Dendritic cell treated with granulocyte-macrophage colony-stimulating factor and Interleukin-4, amounts not matched to agents 40 ng/mL and 50 ng/mL, for 4 days (primary cell): ENCODE data around the gene IL17D.

ENCODE experiments used
- H3K27ac Mint-ChIP-seq: one replicate; pipeline ENCODE4 v1.8.0; 2022; ENCODE audit warnings: mild to moderate bottlenecking, mixed read lengths
- H3K27me3 Mint-ChIP-seq: one replicate; pipeline ENCODE4 v1.8.0; 2022; ENCODE audit warnings: mild to moderate bottlenecking, mixed read lengths
- H3K36me3 Mint-ChIP-seq: one replicate; pipeline ENCODE4 v1.8.0; 2022; ENCODE audit warnings: low read depth, mixed read lengths
- H3K4me1 Mint-ChIP-seq: one replicate; pipeline ENCODE4 v1.8.0; 2022; ENCODE audit warnings: low read depth, mixed read lengths
- H3K4me3 Mint-ChIP-seq: one replicate; pipeline ENCODE4 v1.8.0; 2022; ENCODE audit warnings: mild to moderate bottlenecking, moderate library complexity, mixed read lengths
- H3K9me3 Mint-ChIP-seq: one replicate; pipeline ENCODE4 v1.8.0; 2022; ENCODE audit warnings: mixed read lengths
- intact Hi-C: fragments of 100-400 bp; cut with micrococcal nuclease; formaldehyde crosslinking; loops from one replicate; pipeline ENCODE4 v1.15.0; 2022

IL17D gene

DNA sequence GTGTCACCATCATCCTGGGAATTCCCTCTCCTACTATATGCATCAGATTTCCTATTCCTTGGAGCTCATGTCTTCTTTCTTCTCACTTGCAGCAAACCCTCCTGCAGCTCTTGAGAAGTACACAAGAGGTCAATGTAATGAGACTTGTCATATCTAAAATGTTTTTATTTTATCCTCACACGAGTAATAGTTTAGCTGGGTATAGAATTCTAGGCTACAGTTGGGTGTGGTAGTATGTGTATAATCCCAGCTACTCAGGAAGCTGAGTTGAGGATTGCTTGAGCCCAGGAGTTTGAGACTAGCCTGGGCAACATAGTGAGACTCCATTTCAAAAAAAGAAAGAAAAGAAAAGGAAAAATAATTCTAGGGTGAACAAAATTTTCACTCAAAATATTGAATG, 45.9 kb downstream of the IL17D start:
- H3K4me3 Mint-ChIP-seq: no peak overlapping the region
- H3K27ac Mint-ChIP-seq: no peak overlapping the region
- peaks cover 8% of the 10 kb centered on the region for H3K36me3 Mint-ChIP-seq
- H3K4me1 Mint-ChIP-seq: no peaks in the 10 kb centered on the region
- H3K27me3 Mint-ChIP-seq: no peaks in the 10 kb centered on the region
- H3K9me3 Mint-ChIP-seq: peaks cover 68% of the 10 kb centered on the region
- intact Hi-C loops: no loop called here

DNA sequence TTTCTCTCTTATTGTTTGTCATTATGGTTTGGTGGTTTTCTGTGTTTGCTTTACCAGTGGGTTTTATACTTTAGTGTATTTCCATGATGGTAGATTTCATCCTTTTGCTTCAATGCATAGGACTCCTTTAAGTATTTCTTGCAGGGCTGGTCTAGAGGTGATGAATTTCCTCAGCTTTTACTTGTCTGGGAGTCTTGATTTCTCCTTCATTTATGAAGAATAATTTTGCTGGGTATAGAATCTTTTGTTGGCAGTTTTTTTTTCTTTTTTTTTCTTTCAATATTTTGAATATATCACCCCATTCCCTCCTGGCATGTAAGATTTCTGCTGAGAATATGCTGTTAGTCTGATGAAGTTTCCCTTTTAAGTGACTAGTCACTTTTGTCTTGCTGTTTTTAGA, 50.5 kb downstream of the IL17D start:
- H3K4me1 Mint-ChIP-seq: no peaks in the 10 kb centered on the region
- intact Hi-C loops: no loop called here
- no peak overlapping the region for H3K27ac Mint-ChIP-seq
- H3K4me3 Mint-ChIP-seq: no peak overlapping the region
- H3K36me3 Mint-ChIP-seq: peaks cover 24% of the 10 kb centered on the region
- no peaks in the 10 kb centered on the region for H3K27me3 Mint-ChIP-seq
- H3K9me3 Mint-ChIP-seq: peaks cover 89% of the 10 kb centered on the region

DNA sequence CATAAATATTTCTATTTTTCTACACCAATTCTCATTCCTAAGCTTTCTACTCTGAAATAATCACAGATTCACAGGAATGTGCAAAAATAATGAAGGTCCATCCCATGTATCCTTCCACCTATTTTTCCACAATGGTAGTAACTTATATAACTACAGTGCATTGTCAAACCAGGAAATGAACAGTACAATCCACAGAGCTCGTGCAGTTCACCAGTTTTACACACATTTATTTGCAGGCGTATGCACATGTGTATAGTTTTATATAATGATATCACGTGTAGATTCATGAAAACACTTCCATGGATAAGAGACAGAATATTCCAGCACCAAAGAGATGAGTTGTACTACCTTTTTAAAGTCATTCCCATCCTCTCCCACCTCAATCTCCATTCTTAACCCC, 57.4 kb downstream of the IL17D start:
- Mint-ChIP-seq H3K36me3 (peaks cover 11% of the 10 kb centered on the region), H3K27ac (no peak overlapping the region), H3K27me3 (no peaks in the 10 kb centered on the region), H3K4me1 (no peaks in the 10 kb centered on the region), H3K9me3 (peaks cover 27% of the 10 kb centered on the region), H3K4me3 (no peak overlapping the region)
- intact Hi-C loops: no loop called here

DNA sequence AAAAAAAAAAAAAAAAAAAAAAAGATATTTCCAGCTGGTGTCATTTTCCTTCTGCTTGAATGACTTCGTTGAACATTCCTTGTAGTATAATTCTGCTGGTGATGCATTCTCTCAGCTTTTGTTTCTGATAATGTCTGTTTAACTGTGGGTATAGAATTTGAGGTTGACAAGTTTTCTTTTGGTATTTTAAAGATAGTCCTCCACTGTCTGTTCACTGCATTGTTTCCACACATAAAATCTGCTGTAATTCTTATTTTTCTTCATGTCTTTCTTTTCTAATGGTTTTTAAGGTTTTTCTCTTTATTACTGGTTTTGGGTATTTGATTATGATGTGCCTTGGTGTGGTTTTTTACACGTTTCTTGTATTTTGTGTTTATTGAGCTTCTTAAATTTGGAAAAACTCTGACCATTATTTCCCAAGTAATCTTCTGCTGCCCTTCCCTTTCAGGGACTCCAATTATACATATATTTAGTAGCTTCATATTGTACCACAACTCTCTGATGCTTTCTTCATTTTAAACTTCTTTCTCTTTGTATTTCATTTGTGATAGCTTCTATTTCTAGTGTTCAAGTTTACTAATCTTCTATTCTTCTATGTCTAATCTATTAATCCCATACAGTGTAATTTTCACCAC, 63.9 kb downstream of the IL17D start:
- Mint-ChIP-seq H3K36me3 (peaks cover 25% of the 10 kb centered on the region), H3K27me3 (no peaks in the 10 kb centered on the region), H3K4me3 (no peak overlapping the region), H3K4me1 (peaks cover 4% of the 10 kb centered on the region), H3K27ac (no peak overlapping the region), H3K9me3 (peaks cover 31% of the 10 kb centered on the region)
- intact Hi-C loops: no loop called here

DNA sequence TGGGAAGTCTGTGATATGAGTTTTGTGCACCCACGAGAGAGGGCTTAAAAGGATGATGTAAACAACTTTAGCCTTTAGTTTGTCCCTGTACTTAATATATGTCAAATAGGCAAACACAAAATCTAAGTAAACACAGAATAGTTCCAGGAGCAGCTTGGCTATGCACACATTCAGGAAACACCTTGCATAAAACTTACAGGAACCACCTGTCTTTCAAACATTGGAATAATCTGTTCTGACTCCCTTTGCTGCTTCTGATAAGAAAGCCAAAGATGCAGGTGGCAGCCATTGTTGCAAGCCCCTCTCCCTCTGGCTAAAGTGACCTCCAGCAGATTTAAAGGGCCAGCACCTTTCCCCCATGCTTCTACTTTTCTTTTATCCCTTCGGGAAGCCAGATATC, 65.6 kb downstream of the IL17D start:
- no peaks in the 10 kb centered on the region for H3K27me3 Mint-ChIP-seq
- intact Hi-C loops: no loop called here
- no peak overlapping the region for H3K4me3 Mint-ChIP-seq
- peaks cover 31% of the 10 kb centered on the region for H3K9me3 Mint-ChIP-seq
- no peak overlapping the region for H3K27ac Mint-ChIP-seq
- H3K36me3 Mint-ChIP-seq: peaks cover 34% of the 10 kb centered on the region
- H3K4me1 Mint-ChIP-seq: peaks cover 14% of the 10 kb centered on the region

DNA sequence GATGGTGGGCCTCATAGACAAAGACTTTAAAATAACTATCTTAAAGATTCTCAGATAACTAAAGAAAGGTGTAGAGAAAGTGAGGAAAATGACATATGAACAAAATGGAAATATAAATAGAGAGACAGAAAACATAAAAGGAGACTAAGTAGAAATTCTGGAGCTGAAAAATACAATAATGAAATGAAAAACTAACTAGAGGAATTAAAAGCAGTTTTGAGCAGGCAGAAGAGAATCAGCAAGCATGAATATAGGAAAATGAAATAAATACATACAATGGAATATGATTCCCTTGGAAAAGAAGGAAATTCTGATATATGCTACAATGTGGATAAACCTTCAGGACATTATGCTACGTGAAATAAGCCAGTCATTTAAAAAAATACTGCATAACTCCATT, 66.3 kb downstream of the IL17D start:
- H3K9me3 Mint-ChIP-seq: peaks cover 31% of the 10 kb centered on the region
- no peak overlapping the region for H3K27ac Mint-ChIP-seq
- H3K36me3 Mint-ChIP-seq: peaks cover 34% of the 10 kb centered on the region
- peaks cover 14% of the 10 kb centered on the region for H3K4me1 Mint-ChIP-seq
- no peak overlapping the region for H3K4me3 Mint-ChIP-seq
- intact Hi-C loops: loop anchor here (5.0 kb wide), 2 partner anchors 58 to 203 kb away; partner anchors contain the start of gene IFT88
- no peaks in the 10 kb centered on the region for H3K27me3 Mint-ChIP-seq
